Transverse colon (tissue), 3 donors: ENCODE measurements around the gene MDFI.

Source experiments
- EP300 ChIP-seq: sonication (generic); formaldehyde crosslinking; IDR thresholded peaks from one replicate; pipeline ENCODE4 v1.6.1; 2017; ENCODE audit warnings: antibody characterized with exemption, low read depth
- POLR2A ChIP-seq: fragments of 450-650 bp; IDR thresholded peaks from one replicate; pipeline ENCODE4 v1.6.1; 2016; ENCODE audit warnings: antibody characterized with exemption, mild to moderate bottlenecking, moderate library complexity
- TF ChIP-seq, protein P1 (sequence below), 5 experiments: fragments of 200-600 bp in 3 of 5; fragments of 450-650 bp in 2 of 5; sonication (generic) in 3 of 5; IDR thresholded peaks; 1 replicate in 2 of 5; 2 replicates in 3 of 5; pipeline ENCODE4 v1.5.1; 2016 to 2017; ENCODE audit warnings: antibody characterized with exemption in 5 of 5, inconsistent platforms in 3 of 5, mild to moderate bottlenecking in 2 of 5, moderate library complexity in 1 of 5

DNA sequence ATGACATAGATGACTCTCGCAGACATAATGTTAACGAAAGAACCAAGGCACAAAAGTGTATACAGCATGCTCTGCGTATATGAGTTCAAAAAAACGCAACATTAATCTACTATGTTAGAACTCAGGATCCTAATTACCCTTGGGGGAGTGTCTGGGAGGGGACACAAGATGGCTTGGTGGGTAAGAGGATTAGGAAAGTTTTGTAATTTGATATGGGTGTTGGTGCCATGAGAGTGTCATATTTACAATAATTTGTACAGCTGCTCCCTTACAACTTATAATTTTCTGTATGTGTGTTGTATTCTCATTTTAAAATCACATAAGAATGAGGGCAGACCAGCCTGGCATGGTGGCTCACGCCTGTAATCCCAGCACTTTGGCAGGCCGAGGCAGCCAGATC, 58.5 kb downstream of the MDFI start:
- no peak for TF ChIP-seq POLR2A
- no peak for TF ChIP-seq EP300
- TF ChIP-seq, protein P1, sequence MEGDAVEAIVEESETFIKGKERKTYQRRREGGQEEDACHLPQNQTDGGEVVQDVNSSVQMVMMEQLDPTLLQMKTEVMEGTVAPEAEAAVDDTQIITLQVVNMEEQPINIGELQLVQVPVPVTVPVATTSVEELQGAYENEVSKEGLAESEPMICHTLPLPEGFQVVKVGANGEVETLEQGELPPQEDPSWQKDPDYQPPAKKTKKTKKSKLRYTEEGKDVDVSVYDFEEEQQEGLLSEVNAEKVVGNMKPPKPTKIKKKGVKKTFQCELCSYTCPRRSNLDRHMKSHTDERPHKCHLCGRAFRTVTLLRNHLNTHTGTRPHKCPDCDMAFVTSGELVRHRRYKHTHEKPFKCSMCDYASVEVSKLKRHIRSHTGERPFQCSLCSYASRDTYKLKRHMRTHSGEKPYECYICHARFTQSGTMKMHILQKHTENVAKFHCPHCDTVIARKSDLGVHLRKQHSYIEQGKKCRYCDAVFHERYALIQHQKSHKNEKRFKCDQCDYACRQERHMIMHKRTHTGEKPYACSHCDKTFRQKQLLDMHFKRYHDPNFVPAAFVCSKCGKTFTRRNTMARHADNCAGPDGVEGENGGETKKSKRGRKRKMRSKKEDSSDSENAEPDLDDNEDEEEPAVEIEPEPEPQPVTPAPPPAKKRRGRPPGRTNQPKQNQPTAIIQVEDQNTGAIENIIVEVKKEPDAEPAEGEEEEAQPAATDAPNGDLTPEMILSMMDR (IDR thresholded peaks at IDR 0.05), result no peak
